ENCODE results near the gene DHX30. TPM values are rescaled to one million over a fixed set of nuclear protein-coding genes. Genes with fewer than 3 reads are reported as not detected.
"Not testable (repeated sequence)": the region's sequence is repeated elsewhere in the genome, so short reads cannot be mapped to it uniquely, and the experiment has no call there.

DHX30 gene
- total RNA-seq, 1 donor from 2014 or later = 77.4 TPM

DNA sequence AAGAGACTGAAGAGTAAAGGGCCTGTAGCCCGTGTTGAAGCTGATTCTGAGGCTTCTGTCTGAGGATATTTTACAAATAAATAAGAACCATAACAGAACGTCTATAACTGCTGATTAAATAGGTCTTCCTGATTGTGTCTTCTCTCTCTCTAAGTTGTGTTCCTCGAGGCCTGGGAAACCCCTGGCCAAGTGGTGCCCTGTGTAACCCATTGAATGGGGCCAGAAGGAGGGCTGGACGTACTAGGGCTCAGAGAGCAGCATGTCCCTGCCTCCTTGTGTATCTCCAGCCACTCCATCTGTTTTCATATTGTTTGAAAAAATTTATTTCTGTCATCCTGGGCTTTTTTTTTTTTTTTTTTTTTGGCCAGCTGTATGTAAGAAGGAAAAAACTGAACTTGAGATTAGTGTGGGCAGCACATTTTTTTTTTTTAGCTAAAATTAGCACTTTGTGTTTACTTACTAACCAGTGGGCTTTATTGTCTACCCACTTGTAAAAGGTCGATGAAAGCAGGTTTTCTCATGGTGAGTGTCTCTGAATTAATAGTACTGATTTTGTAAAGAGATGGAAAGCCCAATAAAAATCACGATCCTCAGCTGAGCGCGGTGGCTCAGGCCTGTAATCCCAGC is 10.7 kb downstream of the DHX30 start:
- Mint-ChIP-seq H3K4me1 (no peaks in the 10 kb centered on the region), H3K27me3 (no peaks in the 10 kb centered on the region), H3K27ac (no peak overlapping the region), H3K9me3 (no peaks in the 10 kb centered on the region), H3K36me3 (ENCODE audit: low read depth) (peaks cover 53% of the 10 kb centered on the region), H3K4me3 (no peak overlapping the region)
- DNase-seq (no peak), ATAC-seq (ENCODE audit: low read depth) (no peak)
- POLR2A ChIA-PET = interaction anchor here (0.6 kb wide), 1 partner anchor 117 kb away, joined by 7 read pairs; no protein-coding TSS in a partner anchor
- TF ChIP-seq, protein P1, sequence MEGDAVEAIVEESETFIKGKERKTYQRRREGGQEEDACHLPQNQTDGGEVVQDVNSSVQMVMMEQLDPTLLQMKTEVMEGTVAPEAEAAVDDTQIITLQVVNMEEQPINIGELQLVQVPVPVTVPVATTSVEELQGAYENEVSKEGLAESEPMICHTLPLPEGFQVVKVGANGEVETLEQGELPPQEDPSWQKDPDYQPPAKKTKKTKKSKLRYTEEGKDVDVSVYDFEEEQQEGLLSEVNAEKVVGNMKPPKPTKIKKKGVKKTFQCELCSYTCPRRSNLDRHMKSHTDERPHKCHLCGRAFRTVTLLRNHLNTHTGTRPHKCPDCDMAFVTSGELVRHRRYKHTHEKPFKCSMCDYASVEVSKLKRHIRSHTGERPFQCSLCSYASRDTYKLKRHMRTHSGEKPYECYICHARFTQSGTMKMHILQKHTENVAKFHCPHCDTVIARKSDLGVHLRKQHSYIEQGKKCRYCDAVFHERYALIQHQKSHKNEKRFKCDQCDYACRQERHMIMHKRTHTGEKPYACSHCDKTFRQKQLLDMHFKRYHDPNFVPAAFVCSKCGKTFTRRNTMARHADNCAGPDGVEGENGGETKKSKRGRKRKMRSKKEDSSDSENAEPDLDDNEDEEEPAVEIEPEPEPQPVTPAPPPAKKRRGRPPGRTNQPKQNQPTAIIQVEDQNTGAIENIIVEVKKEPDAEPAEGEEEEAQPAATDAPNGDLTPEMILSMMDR (IDR thresholded peaks at IDR 0.05) = no peak
- intact Hi-C loops (cut with micrococcal nuclease) = no loop called here
- CTCF ChIA-PET = no interaction called here

GRCh38 chr3:47817609-47818008 is 14.7 kb downstream of the DHX30 start:
- intact Hi-C loops (cut with micrococcal nuclease) = no loop called here
- H3K4me1 Mint-ChIP-seq = peaks cover 3% of the 10 kb centered on the region
- DNase-seq (no peak), ATAC-seq (ENCODE audit: low read depth) (no peak)
- no peak overlapping the region for H3K27ac Mint-ChIP-seq
- H3K36me3 Mint-ChIP-seq (ENCODE audit: low read depth) = peaks cover 49% of the 10 kb centered on the region
- CTCF ChIA-PET = interaction anchor here (1.2 kb wide), 1 partner anchor 296 kb away, joined by 3 read pairs; no protein-coding TSS in a partner anchor
- TF ChIP-seq, protein P1 (IDR thresholded peaks at IDR 0.05) = no peak
- no peak overlapping the region for H3K4me3 Mint-ChIP-seq
- no peaks in the 10 kb centered on the region for H3K27me3 Mint-ChIP-seq
- peaks cover 2% of the 10 kb centered on the region for H3K9me3 Mint-ChIP-seq
- POLR2A ChIA-PET = no interaction called here

GRCh38 chr3:47824541-47825473 is 21.9 kb downstream of the DHX30 start:
- peak overlapping the region; percentile 88 for H3K4me3 Mint-ChIP-seq
- peak overlapping the region; percentile 73 for H3K27ac Mint-ChIP-seq
- peaks cover 2% of the 10 kb centered on the region for H3K9me3 Mint-ChIP-seq
- ATAC-seq (ENCODE audit: low read depth) (peak; percentile 98), DNase-seq (peak; percentile 79)
- no peaks in the 10 kb centered on the region for H3K27me3 Mint-ChIP-seq
- TF ChIP-seq, protein P1 (IDR thresholded peaks at IDR 0.05) = peak; percentile 39
- peaks cover 38% of the 10 kb centered on the region for H3K4me1 Mint-ChIP-seq
- POLR2A ChIA-PET = interaction anchor here (0.5 to 3.5 kb wide), 12 partner anchors 10 to 303 kb away, joined by 3 to 12 read pairs (median 3); partner anchors contain the start of gene DHX30
- intact Hi-C loops (cut with micrococcal nuclease) = loop anchor here (1.0 kb wide), 5 partner anchors 22 to 326 kb away; partner anchors contain the start of gene DHX30
- H3K36me3 Mint-ChIP-seq (ENCODE audit: low read depth) = peaks cover 32% of the 10 kb centered on the region
- CTCF ChIA-PET = interaction anchor here (0.6 to 3.8 kb wide), 11 partner anchors 9 to 351 kb away, joined by 3 to 27 read pairs (median 5); no protein-coding TSS in a partner anchor

GRCh38 chr3:47825590-47825989 is 22.7 kb downstream of the DHX30 start:
- TF ChIP-seq, protein P1 (IDR thresholded peaks at IDR 0.05) = no peak
- CTCF ChIA-PET = interaction anchor here (0.6 to 3.8 kb wide), 10 partner anchors 10 to 350 kb away, joined by 3 to 27 read pairs (median 8); no protein-coding TSS in a partner anchor
- Mint-ChIP-seq H3K9me3 (peaks cover 2% of the 10 kb centered on the region), H3K36me3 (ENCODE audit: low read depth) (peaks cover 32% of the 10 kb centered on the region), H3K4me3 (peak overlapping the region; percentile 88), H3K4me1 (peaks cover 38% of the 10 kb centered on the region), H3K27me3 (no peaks in the 10 kb centered on the region), H3K27ac (peak overlapping the region; percentile 46)
- POLR2A ChIA-PET = interaction anchor here (0.5 to 3.5 kb wide), 10 partner anchors 12 to 327 kb away, joined by 3 to 12 read pairs (median 4); partner anchors contain the start of gene DHX30
- DNase-seq = no peak
- intact Hi-C loops (cut with micrococcal nuclease) = loop anchor here (1.0 kb wide), 3 partner anchors 43 to 326 kb away; no protein-coding TSS in a partner anchor
- no peak for ATAC-seq (ENCODE audit: low read depth)

GRCh38 chr3:47829482-47829881 is 26.5 kb downstream of the DHX30 start:
- POLR2A ChIA-PET; H3K27ac Mint-ChIP-seq; H3K4me3 Mint-ChIP-seq; intact Hi-C loops (cut with micrococcal nuclease); H3K9me3 Mint-ChIP-seq; DNase-seq; CTCF ChIA-PET; H3K27me3 Mint-ChIP-seq; ATAC-seq (ENCODE audit: low read depth): not testable (repeated sequence)
- Mint-ChIP-seq H3K4me1 (peaks cover 28% of the 10 kb centered on the region), H3K36me3 (ENCODE audit: low read depth) (peaks cover 54% of the 10 kb centered on the region)
